Trophoblast cell (in vitro differentiated cells and primary cell): ENCODE results near the gene CPA5.

Experiments
- DNase-seq, 2 donors: peaks; one replicate each; pipeline ENCODE4 v3.0.0-alpha.2; 2016
- H2AFZ ChIP-seq: 2 replicates; pipeline ENCODE4 v1.6.1; 2013; ENCODE audit warnings: low read length, moderate library complexity, mild to moderate bottlenecking; ENCODE audit not compliant: insufficient read depth, poor library complexity
- H2AK5ac ChIP-seq: 2 replicates; pipeline ENCODE4 v1.6.1; 2013; ENCODE audit warnings: mild to moderate bottlenecking, low read length
- H2BK120ac ChIP-seq: 2 replicates; pipeline ENCODE4 v1.6.1; 2013; ENCODE audit warnings: low read length, mild to moderate bottlenecking, moderate library complexity; ENCODE audit not compliant: insufficient read depth, poor library complexity
- H2BK12ac ChIP-seq: 2 replicates; pipeline ENCODE4 v1.6.1; 2013; ENCODE audit warnings: mild to moderate bottlenecking, low read length, moderate library complexity
- H2BK5ac ChIP-seq: 2 replicates; pipeline ENCODE4 v1.6.1; 2013; ENCODE audit warnings: low read length, low read depth, moderate library complexity, mild to moderate bottlenecking; ENCODE audit not compliant: poor library complexity
- H3K14ac ChIP-seq: 2 replicates; pipeline ENCODE4 v1.6.1; 2013; ENCODE audit warnings: mild to moderate bottlenecking, low read length
- H3K18ac ChIP-seq: 2 replicates; pipeline ENCODE4 v1.6.1; 2013; ENCODE audit warnings: mild to moderate bottlenecking, low read length
- H3K23ac ChIP-seq: 2 replicates; pipeline ENCODE4 v1.6.1; 2013; ENCODE audit warnings: low read length
- H3K27ac ChIP-seq: 2 replicates; pipeline ENCODE4 v1.5.1; 2013; ENCODE audit warnings: low read depth, mild to moderate bottlenecking, inconsistent platforms, low read length, moderate library complexity
- H3K27me3 ChIP-seq: 2 replicates; pipeline ENCODE4 v1.6.1; 2013; ENCODE audit warnings: inconsistent platforms, mild to moderate bottlenecking, low read length, moderate library complexity; ENCODE audit not compliant: insufficient read depth
- H3K36me3 ChIP-seq, 2 experiments: 1 replicate in 1 of 2; 2 replicates in 1 of 2; pipeline ENCODE4 v1.6.1; 2013; ENCODE audit warnings: low read length in 2 of 2, mild to moderate bottlenecking in 2 of 2, moderate library complexity in 1 of 2; ENCODE audit not compliant: insufficient read depth in 2 of 2, control insufficient read depth in 1 of 2
- H3K4ac ChIP-seq: 2 replicates; pipeline ENCODE4 v1.6.1; 2013; ENCODE audit warnings: low read depth, mild to moderate bottlenecking, low read length, moderate library complexity
- H3K4me1 ChIP-seq, 2 experiments: 1 replicate in 1 of 2; 2 replicates in 1 of 2; pipeline ENCODE4 v1.6.1; 2013; ENCODE audit warnings: low read length in 2 of 2, mild to moderate bottlenecking in 2 of 2, moderate library complexity in 1 of 2; ENCODE audit not compliant: insufficient read depth in 2 of 2, control insufficient read depth in 1 of 2
- H3K4me2 ChIP-seq: 2 replicates; pipeline ENCODE4 v1.6.1; 2013; ENCODE audit warnings: inconsistent platforms, mild to moderate bottlenecking, low read length, moderate library complexity
- H3K4me3 ChIP-seq: 2 replicates; pipeline ENCODE4 v1.5.1; 2013; ENCODE audit warnings: mild to moderate bottlenecking, low read depth, low read length, inconsistent platforms
- H3K79me1 ChIP-seq: one replicate; pipeline ENCODE4 v1.6.1; 2013; ENCODE audit warnings: low read length
- H3K79me2 ChIP-seq: 2 replicates; pipeline ENCODE4 v1.6.1; 2013; ENCODE audit warnings: low read length, mild to moderate bottlenecking; ENCODE audit not compliant: control insufficient read depth, insufficient read depth, poor library complexity
- H3K9ac ChIP-seq: 2 replicates; pipeline ENCODE4 v1.6.1; 2013; ENCODE audit warnings: mild to moderate bottlenecking, low read length
- H3K9me3 ChIP-seq: 2 replicates; pipeline ENCODE4 v1.6.1; 2013; ENCODE audit warnings: low read depth, mild to moderate bottlenecking, control low read depth, inconsistent platforms, low read length; ENCODE audit not compliant: insufficient read depth
- H4K12ac ChIP-seq: 2 replicates; pipeline ENCODE4 v1.6.1; 2013; ENCODE audit warnings: low read depth, mild to moderate bottlenecking, low read length, moderate library complexity
- H4K8ac ChIP-seq: 2 replicates; pipeline ENCODE4 v1.6.1; 2013; ENCODE audit warnings: low read depth, mild to moderate bottlenecking, low read length, moderate library complexity
- H4K91ac ChIP-seq: one replicate; pipeline ENCODE4 v1.6.1; 2013; ENCODE audit warnings: low read depth, mild to moderate bottlenecking, low read length, moderate library complexity
- WGBS: extraction: QIAGEN DNeasy Blood & Tissue Kit; methylation state at CpG from one replicate; pipeline ENCODE4 v1.1.7; 2013; ENCODE audit warnings: missing lambda C conversion rate; ENCODE audit not compliant: insufficient read length, insufficient coverage; ENCODE audit errors: extremely low coverage; 5-methylcytosine and 5-hydroxymethylcytosine counted together

Gene CPA5

DNA sequence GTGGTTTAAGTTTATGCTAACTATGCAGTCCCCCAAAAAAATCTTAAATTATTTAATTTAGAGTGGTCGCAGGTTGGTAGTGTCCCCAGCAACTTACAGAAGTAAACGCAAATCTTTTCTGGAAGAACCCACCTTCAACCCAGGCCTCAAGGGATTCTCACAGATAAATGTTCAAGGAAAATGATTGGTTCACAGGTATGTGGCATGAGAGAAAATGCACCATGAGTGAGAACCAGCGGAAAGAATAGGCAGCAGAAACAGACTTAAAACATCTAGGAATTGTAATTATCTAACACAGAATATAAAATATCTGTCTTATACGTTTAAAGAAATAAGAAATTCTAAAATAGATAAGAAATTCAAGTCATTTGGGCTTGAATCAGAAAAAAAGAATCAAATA is 2.7 kb upstream of the CPA5 start:
- DNase-seq, result no peak
- H3K79me2 ChIP-seq, result no peaks in the 10 kb centered on the region
- H3K27me3 ChIP-seq, result no peaks in the 10 kb centered on the region
- no peaks in the 10 kb centered on the region for H3K9me3 ChIP-seq
- H3K4me2 ChIP-seq, result no peak overlapping the region
- H3K27ac ChIP-seq, result no peak overlapping the region
- no peak overlapping the region for H4K12ac ChIP-seq
- H3K9ac ChIP-seq, result no peak overlapping the region
- no peaks in the 10 kb centered on the region for H3K79me1 ChIP-seq
- no peak overlapping the region for H3K14ac ChIP-seq
- H2BK12ac ChIP-seq, result no peak overlapping the region
- H3K18ac ChIP-seq, result no peak overlapping the region
- no peak overlapping the region for H3K4me3 ChIP-seq
- no peaks in the 10 kb centered on the region for H3K36me3 ChIP-seq
- no peak overlapping the region for H2AK5ac ChIP-seq
- WGBS, result no CpG with 5 or more reads among the region's 4 CpGs
- H2BK120ac ChIP-seq, result no peak overlapping the region
- no peak overlapping the region for H4K8ac ChIP-seq
- no peak overlapping the region for H4K91ac ChIP-seq
- H2BK5ac ChIP-seq, result no peak overlapping the region
- no peak overlapping the region for H3K4ac ChIP-seq
- no peak overlapping the region for H2AFZ ChIP-seq
- H3K23ac ChIP-seq, result no peak overlapping the region
- H3K4me1 ChIP-seq, result no peaks in the 10 kb centered on the region

DNA sequence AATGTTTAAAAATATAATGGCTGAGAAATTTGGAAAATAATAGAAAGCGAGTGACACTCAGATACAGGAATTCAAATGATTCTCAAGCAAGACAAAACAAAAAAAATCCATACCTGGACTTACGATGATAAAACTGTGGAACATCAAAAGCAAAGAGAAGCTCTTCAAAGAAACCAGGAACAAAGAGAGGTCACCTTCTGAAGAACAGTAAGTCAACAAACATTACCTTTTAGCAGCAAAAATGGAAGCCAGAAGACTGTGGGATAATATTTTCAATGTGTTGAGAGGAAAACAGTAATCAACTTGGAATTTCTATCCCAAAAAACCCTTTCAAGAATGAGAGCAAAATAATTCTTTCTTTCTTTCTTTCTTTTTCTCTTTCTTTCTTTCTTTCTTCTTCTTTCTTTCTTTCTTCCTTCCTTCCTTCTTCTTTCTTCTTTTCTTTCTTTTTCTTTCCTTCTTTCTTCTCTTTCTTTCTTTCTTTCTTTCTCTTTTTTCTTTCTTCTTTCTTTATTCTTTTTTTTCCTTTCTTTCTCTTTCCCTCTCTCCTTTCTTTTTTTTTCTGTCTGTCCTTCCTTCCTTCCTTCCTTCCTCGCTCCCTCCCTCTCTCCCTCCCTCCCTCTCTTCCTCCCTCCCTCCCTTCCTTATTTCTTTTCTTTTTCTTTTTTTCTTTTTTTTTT is 1.8 kb upstream of the CPA5 start:
- no peak overlapping the region for H3K18ac ChIP-seq
- H2BK120ac ChIP-seq, result no peak overlapping the region
- no peak overlapping the region for H3K9ac ChIP-seq
- H3K79me2 ChIP-seq, result no peaks in the 10 kb centered on the region
- no peak overlapping the region for H2BK12ac ChIP-seq
- no peaks in the 10 kb centered on the region for H3K79me1 ChIP-seq
- no peak overlapping the region for H4K12ac ChIP-seq
- no peaks in the 10 kb centered on the region for H3K27me3 ChIP-seq
- H3K4me1 ChIP-seq, result no peaks in the 10 kb centered on the region
- no peaks in the 10 kb centered on the region for H3K36me3 ChIP-seq
- no CpG with 5 or more reads among the region's 3 CpGs for WGBS
- H3K14ac ChIP-seq, result no peak overlapping the region
- H4K8ac ChIP-seq, result no peak overlapping the region
- no peak overlapping the region for H3K4me3 ChIP-seq
- no peak overlapping the region for H3K4me2 ChIP-seq
- no peak overlapping the region for H2AK5ac ChIP-seq
- no peak overlapping the region for H3K27ac ChIP-seq
- no peak overlapping the region for H3K23ac ChIP-seq
- no peak overlapping the region for H2AFZ ChIP-seq
- no peak for DNase-seq
- no peak overlapping the region for H2BK5ac ChIP-seq
- no peak overlapping the region for H4K91ac ChIP-seq
- peaks cover 2% of the 10 kb centered on the region for H3K9me3 ChIP-seq
- H3K4ac ChIP-seq, result no peak overlapping the region

DNA sequence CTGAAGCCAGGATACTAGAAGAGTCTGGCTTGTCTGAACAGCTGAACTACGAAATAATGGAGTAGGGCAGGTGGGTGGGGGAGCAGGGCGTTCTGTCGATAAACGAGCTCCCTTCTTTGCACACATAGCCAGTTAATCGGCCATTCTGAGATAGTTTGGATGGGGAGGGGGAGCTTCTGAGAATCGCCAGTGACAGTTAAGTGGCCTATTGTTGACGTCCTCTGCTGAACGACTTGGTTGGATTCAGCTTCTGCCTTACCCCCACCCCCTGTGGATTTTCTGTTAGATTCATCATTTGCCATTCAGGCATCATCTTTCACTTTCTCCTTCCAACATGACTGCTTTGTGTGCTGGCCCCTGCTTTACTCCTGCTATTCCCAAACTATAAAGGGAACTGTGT is 520 bp downstream of the CPA5 start:
- H3K27ac ChIP-seq, result no peak overlapping the region
- H3K4me1 ChIP-seq, result peaks cover 5% of the 10 kb centered on the region in 2 experiments
- peaks cover 5% of the 10 kb centered on the region for H3K79me1 ChIP-seq
- H3K4me3 ChIP-seq, result no peak overlapping the region
- no peak overlapping the region for H4K8ac ChIP-seq
- WGBS, result no CpG with 5 or more reads among the region's 8 CpGs
- H4K91ac ChIP-seq, result no peak overlapping the region
- no peak overlapping the region for H2AFZ ChIP-seq
- H3K27me3 ChIP-seq, result no peaks in the 10 kb centered on the region
- no peak overlapping the region for H2AK5ac ChIP-seq
- H3K14ac ChIP-seq, result no peak overlapping the region
- H2BK5ac ChIP-seq, result no peak overlapping the region
- no peak overlapping the region for H2BK120ac ChIP-seq
- no peaks in the 10 kb centered on the region for H3K36me3 ChIP-seq
- H3K9ac ChIP-seq, result no peak overlapping the region
- no peak for DNase-seq
- H3K23ac ChIP-seq, result no peak overlapping the region
- H3K4ac ChIP-seq, result no peak overlapping the region
- no peaks in the 10 kb centered on the region for H3K79me2 ChIP-seq
- H2BK12ac ChIP-seq, result peak overlapping the region; percentile 50
- no peak overlapping the region for H4K12ac ChIP-seq
- H3K4me2 ChIP-seq, result no peak overlapping the region
- H3K18ac ChIP-seq, result no peak overlapping the region
- H3K9me3 ChIP-seq, result peaks cover 2% of the 10 kb centered on the region

- no peak overlapping the region for H3K4me3 ChIP-seq
- no peak overlapping the region for H2AFZ ChIP-seq
- H2AK5ac ChIP-seq, result no peak overlapping the region
- no peak overlapping the region for H3K14ac ChIP-seq
- H3K23ac ChIP-seq, result no peak overlapping the region
- WGBS, result no CpG with 5 or more reads among the region's 5 CpGs
- no peak overlapping the region for H4K8ac ChIP-seq
- no peak overlapping the region for H4K91ac ChIP-seq
- no peaks in the 10 kb centered on the region for H3K36me3 ChIP-seq
- no peak overlapping the region for H3K27ac ChIP-seq
- no peak overlapping the region for H3K4me2 ChIP-seq
- no peak overlapping the region for H2BK12ac ChIP-seq
- H2BK120ac ChIP-seq, result no peak overlapping the region
- H3K4ac ChIP-seq, result no peak overlapping the region
- no peak for DNase-seq
- H3K79me1 ChIP-seq, result peaks cover 9% of the 10 kb centered on the region
- peaks cover 10 to 11% of the 10 kb centered on the region in 2 experiments for H3K4me1 ChIP-seq
- H4K12ac ChIP-seq, result no peak overlapping the region
- H3K9ac ChIP-seq, result no peak overlapping the region
- H3K18ac ChIP-seq, result no peak overlapping the region
- H3K79me2 ChIP-seq, result no peaks in the 10 kb centered on the region
- peaks cover 2% of the 10 kb centered on the region for H3K9me3 ChIP-seq
- no peaks in the 10 kb centered on the region for H3K27me3 ChIP-seq
- no peak overlapping the region for H2BK5ac ChIP-seq
These were observed 1.1 kb downstream of the CPA5 start for GRCh38 chr7:130345725-130346124.
